Astrocyte of the hippocampus (primary cell): Measurements from ENCODE around the gene PGGHG.
"Not testable (repeated sequence)": the region's sequence is repeated elsewhere in the genome, so short reads cannot be mapped to it uniquely, and the experiment has no call there.

Experiments used
- DNase-seq: peaks from one replicate; pipeline ENCODE4 v3.0.0; 2011; ENCODE audit warnings: low read depth, low spot score

Gene PGGHG

GRCh38 chr11:297586-298405 is 8.9 kb downstream of the PGGHG start:
- no peak for DNase-seq

DNA sequence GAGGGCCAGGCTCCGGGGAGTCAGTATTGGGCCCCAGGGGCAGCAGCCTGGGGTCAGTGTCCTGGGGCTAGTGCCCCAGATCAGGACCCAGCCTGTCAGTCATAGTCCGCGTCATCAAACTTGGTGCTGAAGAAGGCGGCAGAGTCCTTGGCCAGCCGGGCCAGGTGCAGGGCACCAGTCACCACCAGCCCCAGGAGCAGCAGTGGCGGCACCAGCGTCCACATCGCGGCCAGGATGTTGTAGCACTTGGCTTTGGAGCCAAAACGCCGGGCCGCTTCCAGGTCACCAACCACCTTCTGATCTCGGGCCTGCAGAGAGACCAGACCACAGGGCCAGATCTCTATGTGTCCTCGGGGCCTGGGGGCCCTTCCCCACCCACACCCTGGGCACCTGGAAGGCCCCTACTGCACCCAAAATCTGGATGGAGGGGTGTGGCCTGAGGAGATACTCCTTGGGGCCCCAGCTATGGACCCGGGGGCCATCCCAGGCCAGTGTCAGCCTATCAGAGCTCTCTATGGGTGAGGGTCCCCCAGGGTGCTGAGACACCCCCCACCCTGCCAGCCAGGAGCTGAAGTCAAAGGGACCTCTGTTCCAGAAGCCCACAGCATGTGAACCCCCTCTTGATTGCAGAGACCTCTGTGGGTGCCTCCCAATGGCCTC is 9.6 kb downstream of the PGGHG start:
- DNase-seq = no peak

DNA sequence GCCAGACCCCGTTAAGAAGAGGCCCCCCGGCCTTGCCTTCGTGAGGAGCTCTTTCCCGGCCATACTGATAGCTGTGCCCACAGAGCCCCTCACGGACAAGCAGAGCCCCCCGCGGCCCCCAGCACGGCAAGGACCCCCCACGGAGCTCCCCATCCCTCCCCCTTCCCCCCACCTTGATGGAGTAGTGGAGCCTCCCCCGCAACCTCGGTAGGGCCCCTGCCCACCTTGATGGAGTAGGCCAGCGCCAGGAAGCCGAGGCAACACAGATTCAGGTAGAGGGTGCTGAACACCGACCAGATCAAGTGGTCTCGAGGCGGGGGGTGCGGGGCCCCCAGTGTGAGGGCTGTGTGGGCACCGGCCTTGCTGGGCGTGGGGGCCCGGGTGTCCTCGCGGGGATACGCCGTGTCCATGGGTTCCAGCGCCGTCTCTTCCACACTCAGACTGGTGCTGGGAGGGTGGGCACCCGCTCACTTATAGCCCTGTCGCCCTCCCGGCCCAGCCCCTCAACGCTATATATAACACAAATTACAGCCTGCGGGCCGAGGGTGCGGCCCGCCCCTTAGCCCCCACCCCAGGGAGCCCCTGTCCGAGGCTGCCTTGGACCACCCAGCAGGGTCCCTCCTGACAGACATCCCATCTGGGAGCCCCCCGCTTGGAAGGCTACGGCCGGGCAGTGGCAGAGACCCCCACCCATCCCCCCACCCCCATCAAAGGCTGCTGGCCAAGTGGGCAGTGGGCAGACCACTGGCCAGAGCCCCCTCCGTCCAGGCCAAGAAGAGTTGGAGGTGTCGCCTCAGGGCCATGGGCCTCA is 10.4 kb downstream of the PGGHG start, which contains the start of gene IFITM5:
Gene IFITM5, minus strand, starts transcription at position 446 of the 811 bp plus-strand sequence. Its CDS starts 36 bp downstream, at position 410.
- no peak for DNase-seq

DNA sequence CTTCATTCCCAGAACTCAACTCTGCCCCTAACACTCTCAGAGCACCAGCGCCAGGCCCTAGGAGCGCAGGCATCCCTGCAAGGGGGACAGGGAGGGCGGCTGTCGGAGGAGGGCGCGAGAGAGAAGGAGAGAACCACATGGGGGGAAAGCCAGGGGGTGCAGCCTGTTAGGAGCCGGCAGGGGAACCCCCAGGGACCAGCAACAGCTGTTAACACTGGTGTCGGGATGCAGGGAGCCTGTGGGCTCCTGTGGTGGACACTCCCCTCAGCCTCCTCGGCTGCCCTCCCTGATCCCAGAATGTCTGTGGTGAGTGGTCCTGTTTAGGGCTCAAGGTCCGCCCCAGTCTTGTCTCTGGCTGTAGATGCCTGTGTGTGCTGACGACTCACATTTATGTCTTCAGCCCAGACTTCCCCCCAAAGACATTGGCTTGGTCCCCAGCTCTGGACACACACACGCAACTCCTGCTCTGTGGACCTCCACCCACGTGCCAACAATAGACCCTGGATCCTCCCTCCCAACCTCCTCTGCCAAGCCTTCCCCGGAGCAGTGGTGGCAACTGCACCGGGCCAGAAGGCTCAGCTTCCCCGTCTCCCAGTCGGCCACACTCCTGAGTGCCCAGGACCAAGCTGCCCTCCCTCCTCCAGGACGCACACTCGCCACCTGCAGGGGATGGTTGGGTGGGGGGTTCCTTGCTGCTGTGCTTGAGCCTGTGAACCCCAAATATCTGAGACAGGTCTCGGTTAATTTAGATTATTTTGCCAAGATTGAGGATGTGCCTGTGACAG is 11.2 kb downstream of the PGGHG start:
- DNase-seq = peak; percentile 27

DNA sequence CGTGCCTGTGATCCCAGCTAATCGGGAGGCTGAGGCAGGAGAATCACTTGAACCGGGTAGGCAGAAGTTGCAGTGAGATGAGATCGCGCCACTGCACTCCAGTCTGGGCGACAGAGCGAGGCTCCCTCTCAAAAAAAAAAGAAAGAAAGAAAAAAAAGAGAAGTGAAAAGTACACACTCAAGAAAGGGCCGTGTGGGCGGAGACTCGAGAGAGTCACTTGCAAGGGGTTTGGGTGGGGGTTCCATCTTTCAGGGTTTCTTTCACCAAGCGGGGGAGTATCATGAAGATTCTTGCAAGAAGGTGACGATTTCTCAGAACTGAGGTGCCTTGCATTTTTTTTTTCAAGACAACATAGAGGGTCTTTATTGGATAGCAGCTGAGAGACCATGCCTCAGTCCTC is 14.4 kb downstream of the PGGHG start:
- DNase-seq = no peak

DNA sequence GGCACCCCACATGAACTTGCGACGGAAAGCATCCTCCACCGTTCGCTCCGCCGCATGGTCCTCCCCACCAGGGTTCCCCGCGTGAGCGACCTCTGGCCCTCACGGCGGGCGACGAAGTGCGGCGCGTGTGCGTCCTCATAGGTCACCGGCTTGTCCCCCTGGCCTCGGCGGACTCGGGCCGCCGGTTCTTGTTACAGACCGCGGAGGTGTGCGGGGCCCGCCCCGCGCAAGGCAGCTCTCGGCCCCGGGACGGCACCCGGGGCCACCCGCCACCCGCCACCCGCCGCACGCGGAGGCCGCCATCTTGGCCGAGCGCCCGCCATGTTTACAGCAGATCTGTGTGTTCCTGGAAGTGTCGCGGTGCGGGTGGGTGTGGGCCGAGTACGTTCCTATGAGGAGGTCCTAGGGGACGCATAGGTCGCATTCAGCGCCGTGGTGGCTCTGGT is 15.2 kb downstream of the PGGHG start:
- no peak for DNase-seq

GRCh38 chr11:304915-305843 is 16.3 kb downstream of the PGGHG start:
- peak; percentile 82 for DNase-seq

DNA sequence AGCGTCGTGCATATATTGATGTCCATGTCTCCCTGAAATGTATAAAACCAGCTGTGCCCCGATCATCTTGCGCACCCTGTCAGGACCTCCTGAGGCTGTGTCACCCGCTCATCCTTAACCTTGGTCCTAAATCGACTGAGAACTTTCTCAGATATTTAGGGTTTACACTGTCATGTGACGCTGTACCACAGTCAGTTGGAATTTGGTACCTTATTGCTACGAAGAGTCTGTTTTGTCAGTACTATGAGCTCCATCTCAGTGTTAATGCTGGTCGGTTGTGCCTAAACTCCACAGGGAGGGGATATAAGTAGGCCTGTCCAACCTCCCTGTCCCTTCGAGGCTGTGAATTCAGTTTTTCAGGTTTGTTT is 16.9 kb downstream of the PGGHG start:
- DNase-seq = no peak

GRCh38 chr11:306645-307371 is 17.9 kb downstream of the PGGHG start:
- no peak for DNase-seq

DNA sequence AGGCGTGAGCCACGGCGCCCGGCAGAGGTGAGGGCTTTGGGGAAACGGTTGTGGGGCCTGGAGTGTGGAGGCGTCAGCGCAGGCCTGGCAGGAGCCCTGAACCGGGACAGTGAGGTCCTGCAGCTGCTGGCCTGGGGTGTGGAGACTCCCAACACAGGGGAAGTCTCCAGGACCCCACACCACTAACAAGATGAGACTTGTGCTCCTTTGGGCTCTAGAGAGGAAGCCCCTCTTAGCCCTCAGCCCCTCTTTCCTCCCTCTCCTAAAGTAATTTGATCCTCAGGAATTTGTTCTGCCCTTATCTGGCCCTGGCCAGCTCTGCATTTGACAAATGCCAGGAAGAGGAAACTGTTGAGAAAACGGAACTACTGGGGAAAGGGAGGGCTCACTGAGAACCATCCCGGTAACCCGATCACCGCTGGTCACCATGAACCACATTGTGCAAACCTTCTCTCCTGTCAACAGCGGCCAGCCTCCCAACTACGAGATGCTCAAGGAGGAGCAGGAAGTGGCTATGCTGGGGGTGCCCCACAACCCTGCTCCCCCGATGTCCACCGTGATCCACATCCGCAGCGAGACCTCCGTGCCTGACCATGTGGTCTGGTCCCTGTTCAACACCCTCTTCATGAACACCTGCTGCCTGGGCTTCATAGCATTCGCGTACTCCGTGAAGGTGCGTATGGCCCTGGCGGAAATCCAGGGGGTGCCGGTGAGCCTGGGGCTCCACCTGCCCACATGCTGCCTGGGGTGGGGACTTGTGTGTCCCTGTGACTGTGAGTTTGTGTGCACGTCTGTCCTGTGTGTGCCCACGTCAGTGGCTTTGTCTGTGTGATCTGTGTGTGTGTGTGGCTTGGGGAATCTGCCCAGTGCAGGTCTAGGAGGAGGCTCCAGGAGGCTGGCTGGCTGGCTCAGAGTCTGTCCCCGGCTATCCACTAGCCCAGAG is 19.1 kb downstream of the PGGHG start, which contains the start of gene IFITM2:
Gene IFITM2, plus strand, starts transcription at position 51 of the 943 bp plus-strand sequence. Its CDS starts 377 bp downstream, at position 428.
- peak; percentile 68 for DNase-seq

GRCh38 chr11:308740-309665 is 20.1 kb downstream of the PGGHG start:
- not testable (repeated sequence) for DNase-seq

GRCh38 chr11:309979-310572 is 21.1 kb downstream of the PGGHG start:
- not testable (repeated sequence) for DNase-seq

GRCh38 chr11:311013-311748 is 22.3 kb downstream of the PGGHG start:
- not testable (repeated sequence) for DNase-seq

GRCh38 chr11:312092-312816 is 23.3 kb downstream of the PGGHG start:
- DNase-seq = no peak

GRCh38 chr11:313304-313786 is 24.4 kb downstream of the PGGHG start:
- DNase-seq = no peak
